GM12875 (cell line): ENCODE results near the gene WDFY3.

Source experiments
- H3K4me3 ChIP-seq: one replicate; pipeline ENCODE4 v1.5.1; 2011; ENCODE audit warnings: low read depth, low read length, control low read depth
- CTCF ChIP-seq: IDR thresholded peaks from 2 replicates; pipeline ENCODE4 v1.5.1; 2011; ENCODE audit warnings: low read depth, mild to moderate bottlenecking, control low read depth, inconsistent platforms, low read length, moderate library complexity, borderline replicate concordance; ENCODE audit not compliant: insufficient read depth

The WDFY3 gene

GRCh38 chr4:84920617-84921016 lies 45.9 kb downstream of the WDFY3 start:
- TF ChIP-seq CTCF, result no peak
- H3K4me3 ChIP-seq, result no peak overlapping the region

- no peak overlapping the region for H3K4me3 ChIP-seq
- TF ChIP-seq CTCF, result no peak
These were observed 48.5 kb downstream of the WDFY3 start for GRCh38 chr4:84917869-84918600.

GRCh38 chr4:84917086-84917821 lies 49.2 kb downstream of the WDFY3 start:
- no peak overlapping the region for H3K4me3 ChIP-seq
- no peak for TF ChIP-seq CTCF

- no peak for TF ChIP-seq CTCF
- no peak overlapping the region for H3K4me3 ChIP-seq
These were observed 50.3 kb downstream of the WDFY3 start for GRCh38 chr4:84916227-84916626.

GRCh38 chr4:84915396-84915780 lies 51.1 kb downstream of the WDFY3 start:
- no peak for TF ChIP-seq CTCF
- H3K4me3 ChIP-seq, result no peak overlapping the region

GRCh38 chr4:84914686-84915395 lies 51.6 kb downstream of the WDFY3 start:
- no peak for TF ChIP-seq CTCF
- H3K4me3 ChIP-seq, result no peak overlapping the region

- no peak for TF ChIP-seq CTCF
- no peak overlapping the region for H3K4me3 ChIP-seq
These were observed 53.3 kb downstream of the WDFY3 start for GRCh38 chr4:84913176-84913575.
